Epidermal melanocyte (primary cell): Measurements from ENCODE around the gene TMEM167A.

Experiments
- DNase-seq: peaks from one replicate; pipeline ENCODE4 v3.0.0; 2011; ENCODE audit warnings: low spot score; ENCODE audit not compliant: insufficient read length

TMEM167A gene

DNA sequence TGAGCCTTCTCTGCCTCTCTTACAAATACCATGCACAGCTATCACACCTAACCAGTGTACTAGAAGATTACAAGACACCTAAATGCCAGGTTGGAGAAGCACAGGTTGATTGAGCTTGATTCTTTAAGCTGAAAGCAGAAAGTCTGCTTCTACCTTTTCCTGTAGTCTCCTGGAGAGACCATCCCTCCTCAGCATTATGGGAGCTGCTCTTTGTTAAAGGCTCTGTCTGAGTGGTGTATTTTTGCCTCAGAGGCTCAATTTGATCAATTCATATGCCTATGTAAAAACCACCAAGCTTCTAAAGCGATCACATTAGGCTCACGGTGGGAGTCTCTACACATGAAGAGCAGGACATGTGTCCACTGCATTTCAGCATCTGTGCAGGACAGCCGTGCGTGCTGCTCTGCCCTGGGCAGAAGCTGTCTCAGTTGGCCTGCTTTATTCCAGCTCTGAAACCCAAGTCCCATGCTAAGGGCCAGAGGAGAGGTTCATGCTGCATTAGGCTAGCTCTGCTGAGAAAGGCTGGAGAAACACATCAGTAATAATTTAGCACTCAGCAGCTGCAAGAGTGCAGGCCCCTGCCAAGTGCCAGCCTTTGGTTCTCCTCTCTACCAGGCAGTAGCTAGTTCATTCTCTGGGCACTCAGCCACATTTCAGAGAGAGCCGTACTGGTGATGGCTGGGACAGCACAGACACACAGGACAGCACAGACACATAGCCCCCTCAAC, 41.7 kb downstream of the TMEM167A start:
- DNase-seq = peak; percentile 26

DNA sequence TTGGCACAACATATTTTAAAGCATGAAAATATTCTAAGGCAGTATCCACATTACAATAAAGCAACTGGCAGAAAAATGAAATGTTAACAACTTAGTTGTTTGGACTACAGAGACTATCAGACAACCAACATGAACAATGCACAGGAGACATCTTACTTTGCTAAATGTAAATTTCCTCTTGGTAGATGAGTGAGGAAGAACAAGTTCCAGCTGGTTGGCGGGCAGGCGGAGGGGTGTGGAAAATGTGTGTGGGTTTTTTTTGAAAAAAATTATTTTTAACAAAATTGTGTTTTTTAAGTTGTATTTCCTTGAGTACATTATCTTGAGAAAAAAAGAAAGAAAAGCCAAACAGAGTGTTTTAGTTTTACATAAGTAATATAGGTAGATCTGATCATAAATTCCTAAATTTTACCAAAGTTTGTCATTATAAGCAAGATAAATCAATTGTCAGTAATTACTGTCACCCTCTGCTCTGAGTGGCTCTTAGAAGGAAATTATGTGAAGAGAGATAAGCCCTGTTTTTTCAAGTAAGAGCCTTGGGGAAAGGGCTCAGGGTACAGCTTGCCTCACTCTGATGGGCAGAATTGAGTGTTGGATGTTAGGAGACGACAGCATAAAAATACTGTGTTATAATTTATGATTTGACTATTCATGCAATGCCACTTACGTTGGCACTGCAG, 42.5 kb downstream of the TMEM167A start:
- no peak for DNase-seq

DNA sequence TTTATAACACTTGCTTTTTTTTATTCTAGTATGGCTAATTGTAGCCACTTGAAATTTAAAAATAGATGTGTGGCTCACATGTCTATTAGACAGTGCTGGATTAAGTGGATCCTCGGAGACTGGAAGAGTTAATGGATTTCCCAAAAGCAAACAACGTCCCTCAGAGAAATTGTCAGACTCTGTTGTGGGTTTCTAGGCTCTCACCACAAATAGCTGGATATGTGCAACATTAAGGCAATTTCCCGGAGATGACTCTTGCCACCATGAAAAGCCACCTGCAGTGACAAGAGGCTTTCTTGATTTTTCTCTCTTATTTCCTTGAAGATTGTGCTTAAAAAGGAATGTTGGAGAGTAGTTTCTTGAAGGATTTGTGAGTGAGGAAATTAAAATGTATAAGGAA, 43.2 kb downstream of the TMEM167A start:
- DNase-seq = no peak

DNA sequence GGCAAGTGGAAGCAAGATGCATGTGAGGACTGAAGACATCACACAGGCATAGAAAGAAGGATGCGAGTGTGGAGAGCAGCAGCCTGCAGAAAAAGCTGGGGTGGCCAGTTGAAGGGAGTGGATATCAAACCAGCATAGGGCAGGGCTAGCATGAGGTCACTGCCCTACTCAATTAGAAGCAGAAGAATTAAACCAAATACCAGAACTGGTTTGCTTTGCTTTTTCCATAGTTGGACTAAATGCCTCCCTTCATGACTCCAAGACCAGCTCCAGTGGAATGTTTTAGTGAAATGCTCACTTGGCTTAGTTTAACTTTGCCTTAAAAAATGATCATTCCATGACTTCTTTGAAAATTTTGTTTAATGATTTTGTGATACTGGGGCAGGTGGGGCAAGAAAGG, 45.8 kb downstream of the TMEM167A start:
- no peak for DNase-seq

DNA sequence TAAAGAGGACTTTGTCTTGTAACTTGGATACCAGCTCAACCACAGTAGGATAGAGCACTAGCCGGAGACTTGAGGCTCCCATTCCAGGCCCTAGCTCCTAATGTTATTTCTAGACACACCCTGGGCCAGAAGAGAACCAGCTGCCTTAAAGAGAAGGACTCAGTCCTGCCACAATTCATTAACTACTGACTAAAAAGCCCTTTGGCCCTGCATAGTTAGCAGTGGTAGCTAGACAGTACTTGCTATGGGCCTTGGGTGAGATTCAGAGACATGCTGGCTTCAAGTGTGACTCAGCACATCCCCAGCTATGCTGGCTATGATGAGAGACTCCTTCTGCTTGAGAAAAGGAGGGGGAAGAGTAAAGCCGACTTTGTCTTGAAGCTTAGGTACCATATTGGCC, 47.3 kb downstream of the TMEM167A start:
- no peak for DNase-seq

DNA sequence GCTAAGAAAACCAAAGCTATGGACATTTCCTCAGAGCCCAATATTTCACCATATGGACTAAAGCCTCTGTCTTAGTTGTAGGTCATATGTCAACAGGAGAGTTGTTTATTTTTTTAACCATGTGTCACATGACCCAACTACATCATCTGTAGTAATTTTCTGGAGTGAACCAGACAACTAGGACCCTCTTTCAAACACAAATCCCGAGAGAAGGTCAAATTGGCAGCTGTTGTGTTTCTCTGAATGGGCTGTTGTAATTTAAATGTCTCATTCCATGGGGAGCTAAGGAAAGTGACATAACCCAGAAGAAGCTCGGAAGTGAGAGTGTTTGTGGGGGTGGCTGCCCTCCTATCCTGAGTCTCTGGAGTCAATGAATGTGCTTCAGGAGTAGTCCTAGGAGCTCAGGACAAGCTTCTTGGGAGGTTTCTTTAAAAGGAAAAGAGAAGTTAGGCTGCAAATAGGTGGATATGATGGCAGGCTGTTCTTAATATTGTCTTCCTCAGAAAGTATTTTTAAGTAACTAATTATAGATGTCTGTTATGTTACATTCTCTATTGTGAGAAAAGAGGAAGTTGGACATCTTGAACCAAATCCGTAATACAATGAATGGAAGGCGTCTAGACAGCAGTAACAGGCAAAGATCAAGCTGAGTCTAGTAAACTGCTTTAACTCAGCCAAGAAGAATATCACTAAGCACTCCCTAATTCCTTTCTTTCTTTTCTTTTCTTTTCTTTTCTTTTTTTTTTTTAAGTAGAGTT, 50.1 kb downstream of the TMEM167A start:
- no peak for DNase-seq

DNA sequence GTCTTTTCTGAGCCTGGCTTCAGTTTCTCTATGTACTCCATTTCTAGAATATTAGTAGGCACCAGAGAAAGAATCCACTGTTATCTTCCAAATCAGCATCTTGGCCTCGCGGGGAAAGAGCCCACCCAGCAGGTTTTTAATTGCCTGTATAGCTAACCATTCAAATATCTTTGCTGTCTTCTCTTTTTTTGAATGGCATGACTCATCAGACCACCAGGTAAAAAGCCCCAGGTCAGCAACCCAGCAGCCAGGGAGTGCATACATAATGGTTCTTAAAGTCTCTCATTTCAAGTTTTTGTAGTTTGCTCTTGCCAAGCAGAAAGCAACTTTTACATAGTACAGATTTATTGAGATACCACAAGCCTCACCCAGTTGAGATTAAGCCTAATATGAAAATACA, 50.7 kb downstream of the TMEM167A start:
- no peak for DNase-seq

DNA sequence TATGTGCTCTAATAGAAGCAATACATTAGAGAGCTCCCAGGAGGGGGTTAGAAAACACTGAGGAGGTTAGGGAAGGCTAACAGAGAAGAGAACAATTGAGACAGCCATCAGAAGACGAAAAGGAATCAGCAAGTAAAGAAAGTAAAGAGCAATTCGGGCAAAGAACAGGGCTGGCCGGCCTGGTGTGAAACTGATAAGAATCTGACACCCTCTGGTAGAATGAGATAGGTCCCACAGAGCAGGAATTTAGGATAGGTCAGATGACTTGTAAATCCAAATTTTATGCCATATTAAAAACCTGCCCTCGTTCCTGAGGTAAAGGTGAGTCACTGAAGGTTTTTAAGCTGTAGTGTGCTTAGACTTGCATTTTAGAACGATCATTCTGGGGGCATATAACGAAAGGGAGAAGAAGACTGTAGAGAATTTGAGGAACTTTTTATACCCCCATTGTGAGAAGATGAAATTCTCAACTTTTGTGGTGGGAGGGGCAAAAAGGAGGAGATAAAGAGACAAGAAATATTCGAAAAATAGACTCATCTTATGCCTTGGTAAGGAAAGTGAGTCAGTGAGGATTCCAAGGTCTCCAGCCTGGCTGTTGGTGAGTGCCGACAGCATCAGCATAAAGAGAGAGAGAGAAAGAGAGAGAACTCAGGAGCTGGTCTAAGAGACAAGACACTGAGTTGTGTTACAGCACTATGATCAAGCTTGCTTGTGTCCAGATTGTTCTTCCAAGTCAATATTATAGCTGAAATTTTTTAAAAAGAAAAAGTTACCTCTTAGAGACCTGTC, 51.3 kb downstream of the TMEM167A start:
- no peak for DNase-seq

DNA sequence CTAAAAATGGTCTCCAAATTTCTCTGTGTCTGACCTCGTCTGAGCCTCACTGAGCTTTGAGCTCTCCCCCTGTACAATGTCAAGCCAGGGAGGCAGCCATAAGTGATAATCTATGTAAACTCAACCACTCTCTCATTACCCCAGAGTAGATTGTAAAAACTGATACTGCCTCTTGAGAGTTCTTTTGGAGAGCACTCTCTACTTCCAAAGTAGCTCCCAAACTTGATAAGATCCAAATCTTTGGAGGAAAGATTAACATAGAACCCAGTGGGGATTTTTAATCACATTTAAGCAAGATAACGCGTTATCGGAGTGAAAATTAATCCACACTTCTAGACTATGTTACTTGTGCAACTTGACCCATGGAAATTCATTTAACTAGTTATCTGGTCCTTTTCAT, 54.9 kb downstream of the TMEM167A start:
- no peak for DNase-seq

DNA sequence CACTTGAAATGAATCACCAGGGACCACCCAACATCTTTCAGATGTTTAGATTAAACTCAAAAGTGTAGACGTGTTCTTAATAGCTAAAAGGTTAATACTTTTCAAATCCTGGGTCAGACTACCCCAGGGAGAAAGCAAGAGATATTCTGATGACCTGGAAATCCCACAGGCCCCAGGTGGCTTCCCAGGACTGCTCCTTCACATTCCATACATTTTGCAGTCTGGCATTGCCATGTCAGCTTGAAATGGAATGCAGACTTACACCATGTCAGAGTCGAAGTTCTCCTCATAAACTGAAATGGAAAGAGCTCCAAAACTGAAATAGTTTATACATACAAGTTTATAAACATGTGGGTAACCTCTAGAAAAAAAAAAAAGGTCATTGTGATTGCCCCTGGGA, 61.5 kb downstream of the TMEM167A start:
- DNase-seq = no peak

DNA sequence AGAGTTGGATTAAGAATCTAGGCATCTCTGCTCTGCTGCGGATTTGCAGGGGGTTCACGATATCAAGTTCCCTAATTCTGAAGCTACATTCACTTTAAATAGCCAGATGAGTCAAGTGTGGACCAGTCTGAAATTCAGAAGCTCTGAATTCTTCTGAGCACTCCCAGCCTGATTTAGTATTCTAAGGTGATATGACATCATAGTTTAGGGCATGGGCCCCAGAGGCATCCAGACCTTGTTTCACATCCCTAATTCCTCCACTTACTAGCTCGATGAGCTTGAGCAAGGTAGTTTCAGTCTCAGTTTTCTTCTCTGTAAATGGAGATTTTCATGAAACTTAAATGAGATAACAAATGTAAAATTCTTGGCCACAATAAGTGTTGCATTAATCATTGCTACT, 65.2 kb downstream of the TMEM167A start:
- DNase-seq = no peak

DNA sequence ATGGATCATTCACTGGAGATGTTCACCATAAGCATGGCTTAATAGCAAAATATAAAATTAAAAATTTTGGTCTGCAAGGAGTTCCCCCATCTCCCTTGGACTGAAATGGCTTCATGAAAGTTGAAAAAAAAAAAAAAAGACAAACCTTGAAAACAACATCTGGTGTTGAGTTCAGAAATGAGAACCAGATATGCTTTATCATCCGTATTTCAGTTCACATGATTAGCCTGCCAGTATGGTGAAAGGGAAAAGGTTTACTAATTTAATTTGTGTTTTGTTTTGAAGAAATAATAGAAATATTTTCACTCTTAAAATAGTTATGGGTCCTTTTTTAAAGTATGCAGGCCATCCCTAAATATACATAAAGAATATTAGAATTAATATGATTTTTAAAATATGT, 67.8 kb downstream of the TMEM167A start:
- DNase-seq = no peak

DNA sequence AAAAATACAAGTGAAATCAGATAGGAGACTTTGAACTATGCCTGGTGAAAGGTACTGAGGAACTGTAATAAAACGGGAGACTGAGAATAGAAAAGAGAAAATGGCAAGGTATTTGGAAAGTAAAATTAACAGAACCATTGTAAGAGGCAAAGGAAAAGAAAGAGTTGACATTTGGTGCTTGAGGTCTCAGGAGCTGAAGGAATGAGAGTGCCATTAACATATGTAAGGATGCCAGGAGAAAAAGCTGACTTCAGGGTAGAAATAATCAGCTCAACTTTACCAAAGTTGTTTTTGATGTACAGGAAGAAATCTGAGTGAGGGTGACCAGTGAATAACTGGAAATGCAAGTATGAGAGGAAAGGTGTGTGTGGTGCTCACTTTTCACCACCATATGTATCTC, 69.4 kb downstream of the TMEM167A start:
- no peak for DNase-seq

DNA sequence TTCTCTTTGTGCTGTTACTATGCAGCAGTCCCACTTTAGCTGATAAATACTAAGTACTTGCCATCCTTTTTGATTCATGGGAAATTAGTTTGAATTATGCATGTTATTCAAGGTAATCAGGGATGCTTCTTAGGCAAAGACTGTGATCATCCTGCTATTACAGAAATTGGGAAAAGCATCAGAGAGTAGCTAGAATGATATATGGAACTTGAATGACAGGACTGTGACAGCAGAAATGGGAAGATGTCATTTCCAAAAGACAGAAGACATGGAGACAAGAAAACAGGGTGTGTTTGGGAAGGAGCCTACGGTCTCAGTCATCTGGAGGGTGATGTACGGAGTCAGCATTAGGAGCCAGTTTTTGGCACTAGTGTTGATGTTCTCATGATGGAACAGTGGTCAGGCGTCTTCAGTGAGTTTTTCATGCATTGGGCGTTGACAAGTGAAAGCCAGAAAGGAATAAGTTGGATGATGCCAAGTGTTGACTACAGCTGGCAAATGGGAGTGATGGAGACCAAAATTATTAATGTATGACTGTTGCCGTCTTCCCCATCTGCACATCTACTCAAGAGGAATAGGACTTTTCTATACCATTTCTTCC, 70.4 kb downstream of the TMEM167A start:
- no peak for DNase-seq

DNA sequence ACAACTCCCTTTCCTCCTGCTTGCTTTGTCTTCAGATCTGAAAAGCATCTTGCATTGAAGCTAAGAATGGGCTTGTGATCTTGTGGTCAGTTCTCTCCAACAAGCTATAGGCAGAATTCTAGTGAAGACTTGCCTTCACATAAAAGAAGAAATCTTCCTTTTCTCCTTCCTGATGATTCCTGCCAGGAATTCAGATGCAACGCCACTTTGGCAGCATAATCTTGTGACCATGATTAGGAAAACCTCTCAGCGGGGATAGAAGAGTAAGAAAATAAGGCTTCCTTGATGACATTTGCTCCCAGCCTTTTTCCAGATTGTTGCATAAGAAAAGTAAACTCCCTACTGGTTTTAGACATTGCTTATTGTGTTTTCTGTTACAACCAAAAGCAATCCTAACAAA, 73.4 kb downstream of the TMEM167A start:
- no peak for DNase-seq
